Chondrocyte (in vitro differentiated cells): Measurements from ENCODE around the gene ATAD3B. TPM values are rescaled to one million over a fixed set of nuclear protein-coding genes. Genes with fewer than 3 reads are reported as not detected.

ENCODE experiments used
- DNase-seq: peaks from one replicate; pipeline ENCODE4 v3.0.0; 2021; ENCODE audit warnings: mixed read lengths, low spot score
- H3K27ac Mint-ChIP-seq: one replicate; pipeline ENCODE4 v1.8.0; 2021; ENCODE audit warnings: mild to moderate bottlenecking, moderate library complexity, mixed read lengths; ENCODE audit not compliant: unreplicated experiment
- H3K27me3 Mint-ChIP-seq: 2 replicates; pipeline ENCODE4 v1.8.0; 2021; ENCODE audit warnings: low read depth, mixed read lengths
- H3K36me3 Mint-ChIP-seq: 2 replicates; pipeline ENCODE4 v1.8.0; 2021; ENCODE audit warnings: low read depth, mixed read lengths
- H3K4me1 Mint-ChIP-seq: 2 replicates; pipeline ENCODE4 v1.8.0; 2021; ENCODE audit warnings: low read depth, mild to moderate bottlenecking, mixed read lengths
- H3K4me3 Mint-ChIP-seq: one replicate; pipeline ENCODE4 v1.8.0; 2021; ENCODE audit warnings: mild to moderate bottlenecking, moderate library complexity, mixed read lengths; ENCODE audit not compliant: unreplicated experiment
- H3K9me3 Mint-ChIP-seq: 2 replicates; pipeline ENCODE4 v1.8.0; 2021; ENCODE audit warnings: low read depth, mixed read lengths
- CTCF ChIP-seq: fragments of 200-600 bp; sonication (generic); IDR thresholded peaks from 2 replicates; pipeline ENCODE4 v1.5.0; 2021; ENCODE audit warnings: antibody characterized with exemption, mild to moderate bottlenecking, moderate library complexity
- total RNA-seq: library from RNA; stranded (reverse); gene quantifications from 3 replicates; pipeline ENCODE4 v1.2.1, GENCODE V29; 2021

Gene ATAD3B
- total RNA-seq, 1 donor from 2014 or later = 24.3 TPM

DNA sequence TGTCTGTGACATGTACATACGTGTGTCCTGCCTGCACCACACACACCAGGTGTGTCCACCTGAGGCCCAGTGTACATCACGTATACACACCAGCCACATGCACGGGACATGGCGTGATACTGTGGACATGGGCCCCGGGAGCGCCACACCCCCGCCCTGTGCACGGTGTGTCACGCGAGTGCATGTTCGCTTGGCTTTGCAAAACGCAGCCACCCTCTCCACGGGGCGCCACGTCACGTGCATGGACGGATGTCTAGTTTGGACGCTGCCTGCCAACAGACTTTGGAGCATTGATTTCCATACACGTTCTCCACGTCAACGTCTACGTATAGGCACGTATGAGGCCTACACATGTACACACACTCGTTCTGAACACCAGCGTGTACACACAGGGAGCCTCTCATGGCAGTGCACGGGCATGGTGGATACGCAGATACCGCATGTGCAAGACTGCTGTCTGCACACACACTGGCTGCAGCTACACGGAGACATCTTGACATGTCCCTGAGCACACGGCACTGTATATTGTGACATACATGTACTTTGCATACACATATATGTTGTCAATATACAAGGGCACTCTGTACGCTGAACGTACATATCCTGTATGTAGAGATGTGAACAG is 66.2 kb downstream of the ATAD3B start:
- Mint-ChIP-seq H3K27me3 (no peaks in the 10 kb centered on the region), H3K27ac (no peak overlapping the region), H3K4me3 (no peak overlapping the region), H3K36me3 (peaks cover 5% of the 10 kb centered on the region), H3K9me3 (no peaks in the 10 kb centered on the region), H3K4me1 (peaks cover 7% of the 10 kb centered on the region)
- no peak for DNase-seq
- TF ChIP-seq CTCF = no peak

DNA sequence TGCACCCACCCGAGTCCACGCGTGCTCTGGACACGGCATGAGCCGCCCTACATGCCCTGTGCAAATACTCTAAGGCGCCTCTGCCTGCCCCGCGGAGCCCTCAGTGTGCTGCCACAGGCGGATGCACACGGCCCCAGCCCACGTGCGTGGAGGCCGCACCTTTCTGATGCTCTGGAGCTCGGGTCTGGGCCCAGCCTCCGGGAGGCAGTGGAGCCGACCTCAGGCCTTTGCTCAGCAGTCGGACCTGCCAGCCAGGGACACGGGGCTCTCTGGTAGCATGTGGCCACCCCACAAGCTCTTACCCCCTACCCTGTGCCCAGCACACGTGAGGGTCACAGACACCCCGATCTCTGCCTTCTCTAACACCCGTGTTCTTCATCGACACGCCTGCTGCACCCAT is 66.8 kb downstream of the ATAD3B start:
- Mint-ChIP-seq H3K9me3 (no peaks in the 10 kb centered on the region), H3K27me3 (no peaks in the 10 kb centered on the region), H3K36me3 (peaks cover 5% of the 10 kb centered on the region), H3K4me1 (peaks cover 7% of the 10 kb centered on the region), H3K4me3 (no peak overlapping the region), H3K27ac (no peak overlapping the region)
- no peak for TF ChIP-seq CTCF
- DNase-seq = no peak

DNA sequence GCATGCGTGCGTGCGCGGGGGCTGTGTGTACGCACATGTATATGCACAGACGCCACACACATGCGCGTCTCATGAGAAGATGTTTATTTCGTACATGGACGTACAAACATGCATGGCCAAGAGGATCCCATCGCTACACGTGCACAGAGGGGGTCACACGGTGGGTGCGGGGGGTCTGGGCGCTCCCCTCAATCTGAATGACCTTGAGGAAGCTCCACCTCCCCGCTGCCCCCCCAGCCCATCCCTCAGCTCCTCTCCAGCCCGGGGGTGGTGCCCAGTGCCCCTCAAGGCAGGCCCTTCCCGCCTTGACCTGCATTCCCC is 67.4 kb downstream of the ATAD3B start:
- Mint-ChIP-seq H3K27me3 (no peaks in the 10 kb centered on the region), H3K4me3 (peak overlapping the region; percentile 72), H3K27ac (no peak overlapping the region), H3K36me3 (peaks cover 5% of the 10 kb centered on the region), H3K9me3 (no peaks in the 10 kb centered on the region), H3K4me1 (peaks cover 7% of the 10 kb centered on the region)
- TF ChIP-seq CTCF = no peak
- no peak for DNase-seq

DNA sequence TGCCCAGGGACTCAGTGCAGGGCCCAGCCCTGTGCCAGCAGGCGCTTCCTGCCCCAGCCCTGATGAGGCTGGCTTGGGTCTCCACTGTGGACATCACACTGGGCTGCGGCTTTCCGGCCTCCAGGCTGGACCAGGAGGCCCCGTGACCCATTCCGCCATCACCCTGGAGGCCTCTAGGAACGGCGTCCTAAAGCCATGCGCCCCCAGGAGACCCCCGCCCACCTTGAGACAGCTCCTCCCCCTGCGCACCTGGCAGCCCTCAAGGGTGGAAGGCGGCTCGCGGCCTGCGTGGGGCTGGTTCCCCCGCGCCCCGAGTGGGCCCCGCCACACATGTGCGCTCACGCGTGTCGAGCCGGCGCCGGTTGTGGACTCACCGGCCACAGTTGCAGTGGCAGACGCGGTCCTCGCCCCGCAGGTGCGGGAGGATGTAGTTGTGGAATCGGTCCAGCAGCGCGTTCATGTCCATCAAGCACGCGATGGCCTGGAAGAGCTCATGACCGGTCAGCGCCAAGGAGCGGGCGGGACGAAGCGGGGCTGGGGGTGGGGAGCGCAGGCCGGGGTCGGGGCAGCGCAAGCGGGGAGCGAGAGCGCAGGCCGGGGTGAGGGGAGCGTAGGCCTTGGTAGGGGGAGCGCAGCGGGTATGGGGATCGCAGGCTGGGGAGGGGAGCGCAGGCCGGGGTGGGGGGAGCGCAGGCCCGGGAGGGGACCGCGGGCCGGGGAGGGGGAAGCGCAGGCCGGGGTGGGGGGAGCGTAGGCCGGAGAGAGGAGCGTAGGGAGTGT is 67.9 kb downstream of the ATAD3B start:
- no peak for DNase-seq
- peaks cover 7% of the 10 kb centered on the region for H3K4me1 Mint-ChIP-seq
- H3K36me3 Mint-ChIP-seq = peaks cover 5% of the 10 kb centered on the region
- TF ChIP-seq CTCF = no peak
- H3K27ac Mint-ChIP-seq = no peak overlapping the region
- peak overlapping the region; percentile 72 for H3K4me3 Mint-ChIP-seq
- no peaks in the 10 kb centered on the region for H3K27me3 Mint-ChIP-seq
- H3K9me3 Mint-ChIP-seq = no peaks in the 10 kb centered on the region

DNA sequence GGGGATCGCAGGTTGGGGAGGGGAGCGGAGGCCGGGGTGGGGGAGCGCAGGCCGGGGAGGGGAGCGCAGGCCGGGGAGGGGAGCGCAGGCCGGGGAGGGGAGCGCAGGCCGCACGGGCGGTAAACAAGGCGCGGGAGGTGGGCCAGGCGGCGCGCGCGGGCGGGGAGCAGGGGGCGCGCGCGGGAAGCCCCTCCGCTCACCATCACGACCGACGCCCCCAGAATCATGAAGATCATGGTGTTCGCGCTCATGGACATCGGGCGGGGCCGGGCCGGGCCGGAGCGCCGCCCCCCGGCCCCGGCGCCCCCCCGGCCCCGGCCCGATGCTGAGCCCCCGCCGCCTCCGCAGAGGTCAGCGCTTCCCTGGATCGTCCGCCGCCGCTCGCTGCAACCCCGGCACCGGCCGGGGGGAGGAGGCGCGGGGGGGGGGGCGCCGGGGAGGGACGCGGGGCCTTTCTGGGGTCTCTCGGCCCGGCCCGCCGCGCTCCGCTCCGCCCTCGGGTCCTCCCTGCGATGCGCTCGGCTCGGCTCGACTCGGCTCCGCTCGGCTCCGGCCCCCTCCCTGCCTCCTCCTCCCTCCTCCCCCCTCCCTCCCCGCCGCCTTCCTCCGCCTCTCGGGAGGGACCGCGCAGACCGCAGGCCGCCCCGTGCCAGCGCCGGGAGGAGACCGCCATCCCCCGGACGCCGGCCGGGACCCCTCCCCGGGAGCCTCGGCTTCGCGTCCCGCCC is 68.7 kb downstream of the ATAD3B start, which contains the start of gene TMEM240:
TMEM240 (minus strand) TSS at position 535 of the 728 bp plus-strand sequence; CDS start at position 257, 278 bp downstream.
- Mint-ChIP-seq H3K4me1 (peaks cover 7% of the 10 kb centered on the region), H3K36me3 (peaks cover 5% of the 10 kb centered on the region), H3K27me3 (no peaks in the 10 kb centered on the region), H3K27ac (no peak within 1 kb of the TSS), H3K9me3 (no peaks in the 10 kb centered on the region), H3K4me3 (peak within 1 kb of the TSS; percentile 72)
- no peak for TF ChIP-seq CTCF
- DNase-seq = no peak
